ENCODE measurements around the gene PNKD.

GRCh38 chr2:218228366-218229090 lies 41.8 kb upstream of the PNKD start:
- TF ChIP-seq CTCF (conservative IDR thresholded peaks at IDR 0.05; ENCODE audit: low read length), result no peak
- no peak for TF ChIP-seq EZH2phosphoT487 (IDR thresholded peaks at IDR 0.05; ENCODE audit: borderline replicate concordance)
